ENCODE results near the gene SLC25A22.

The SLC25A22 gene

DNA sequence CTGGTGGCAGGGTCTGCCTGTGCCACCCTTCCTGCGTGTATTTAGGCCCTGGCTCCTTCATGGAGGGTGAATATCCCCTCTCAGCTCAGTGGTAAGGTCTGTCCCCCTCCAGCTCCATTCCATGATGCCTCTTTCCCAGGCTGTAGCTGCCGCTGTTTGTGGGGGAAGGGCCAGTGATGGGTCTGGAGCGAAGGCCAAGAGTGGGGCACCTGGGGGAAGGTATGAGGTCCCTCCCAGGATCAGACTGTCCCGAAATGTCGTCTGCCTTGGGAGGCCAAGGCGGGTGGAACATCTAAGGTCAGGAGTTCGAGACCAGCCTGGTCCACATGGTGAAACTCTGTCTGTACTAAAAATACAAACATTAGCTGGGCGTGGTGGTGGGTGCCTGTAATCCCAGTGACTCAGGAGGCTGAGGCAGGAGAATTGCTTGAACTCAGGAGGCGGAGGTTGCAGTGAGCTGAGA lies 35.8 kb upstream of the SLC25A22 start:
- DNase-seq (ENCODE audit: low spot score): no peak

DNA sequence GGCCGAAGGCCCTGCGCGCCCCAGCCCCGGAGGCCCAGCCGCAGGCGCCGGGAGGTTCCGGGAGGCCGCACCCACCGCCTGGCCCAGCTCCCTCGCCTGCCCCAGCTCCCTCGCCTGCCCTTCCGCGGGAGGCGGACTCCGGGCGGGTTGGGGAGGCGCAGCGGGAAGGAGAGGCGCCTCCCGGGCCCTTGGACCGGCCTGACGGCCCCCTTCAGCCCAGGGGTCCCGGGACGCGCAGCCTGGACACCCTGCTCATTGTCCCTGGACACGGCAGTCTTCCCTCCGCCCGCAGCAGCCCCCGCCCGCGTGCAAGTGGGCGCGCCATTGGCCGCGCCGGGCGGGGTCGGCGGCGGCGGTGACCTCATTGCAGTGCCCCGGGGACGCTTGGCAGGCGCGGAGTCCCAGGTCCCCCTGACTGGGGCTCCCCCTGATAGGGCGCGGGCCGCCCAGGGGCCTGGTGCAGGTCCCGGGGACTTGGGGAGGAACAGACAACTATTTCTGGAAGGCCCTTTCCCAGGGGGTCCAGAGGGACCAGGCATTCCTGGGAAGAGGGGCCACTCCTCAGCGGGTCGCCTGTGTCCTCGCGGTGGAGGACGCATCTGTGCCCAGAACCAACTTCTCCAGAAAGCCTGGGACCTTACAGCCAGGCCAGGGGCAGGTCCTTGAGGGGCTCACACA lies 35.2 kb upstream of the SLC25A22 start:
- DNase-seq (ENCODE audit: low spot score): peak; percentile 55

DNA sequence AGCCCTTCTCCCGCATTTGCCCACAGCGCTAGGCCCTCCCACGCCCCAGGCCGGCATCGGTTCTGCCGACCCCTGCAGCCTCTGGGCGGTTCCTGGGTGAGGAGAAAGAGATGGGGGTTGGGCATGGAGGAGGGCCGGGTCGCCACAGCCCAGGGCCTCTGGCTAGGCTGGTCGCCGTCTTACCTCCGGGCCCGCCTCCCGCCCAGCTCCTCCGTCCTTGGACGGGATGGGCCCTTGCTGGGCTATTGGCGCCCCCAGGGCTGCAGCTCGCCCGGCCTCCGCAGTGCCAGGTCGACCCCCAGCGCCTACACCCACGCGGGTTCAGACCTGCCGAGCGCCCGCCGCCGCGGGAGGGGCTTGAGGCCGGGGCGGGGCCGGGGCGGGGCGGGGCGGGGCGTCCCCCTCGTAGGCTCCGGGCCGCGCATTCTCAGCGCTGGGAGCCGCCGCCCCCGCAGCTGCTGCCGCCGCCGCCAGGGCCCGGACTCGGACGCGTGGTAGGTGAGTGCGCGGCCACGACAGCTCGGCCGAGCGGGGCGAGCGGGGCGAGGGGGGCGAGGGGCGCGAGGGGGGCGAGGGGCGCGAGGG lies 34.5 kb upstream of the SLC25A22 start, which contains the start of gene CD151:
Gene CD151, plus strand, starts transcription at position 424 of the 585 bp plus-strand sequence. CDS start 3,118 bp downstream, outside the sequence.
- peak; percentile 76 for DNase-seq (ENCODE audit: low spot score)

DNA sequence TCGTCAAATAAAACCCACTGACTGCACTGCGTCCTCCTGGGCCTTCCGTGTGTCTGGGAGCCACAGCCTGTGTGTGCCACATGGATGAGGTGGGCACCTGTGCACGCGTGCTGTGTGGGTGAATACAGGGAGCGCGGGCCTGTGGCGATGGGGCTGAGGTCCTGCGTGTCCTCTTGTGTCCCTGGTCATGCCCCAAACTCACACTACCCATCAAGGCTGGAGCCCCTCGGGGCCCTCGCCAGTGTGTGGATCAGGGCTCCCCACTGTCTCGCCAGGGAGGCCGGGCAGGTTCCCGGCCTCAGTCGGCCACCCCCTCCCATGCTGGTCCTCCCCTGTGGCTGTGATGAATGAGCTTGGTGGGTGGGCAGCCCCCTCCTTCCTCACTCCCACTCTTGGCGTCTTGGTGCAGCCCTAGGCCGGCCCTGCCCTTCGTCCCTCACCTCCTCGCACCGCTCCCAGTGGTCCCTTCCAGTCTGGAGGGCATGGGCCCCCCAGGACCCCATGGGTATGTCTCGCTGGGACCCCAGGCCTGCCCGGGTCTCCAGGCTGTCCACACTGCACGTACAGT lies 34.0 kb upstream of the SLC25A22 start:
- no peak for DNase-seq (ENCODE audit: low spot score)

DNA sequence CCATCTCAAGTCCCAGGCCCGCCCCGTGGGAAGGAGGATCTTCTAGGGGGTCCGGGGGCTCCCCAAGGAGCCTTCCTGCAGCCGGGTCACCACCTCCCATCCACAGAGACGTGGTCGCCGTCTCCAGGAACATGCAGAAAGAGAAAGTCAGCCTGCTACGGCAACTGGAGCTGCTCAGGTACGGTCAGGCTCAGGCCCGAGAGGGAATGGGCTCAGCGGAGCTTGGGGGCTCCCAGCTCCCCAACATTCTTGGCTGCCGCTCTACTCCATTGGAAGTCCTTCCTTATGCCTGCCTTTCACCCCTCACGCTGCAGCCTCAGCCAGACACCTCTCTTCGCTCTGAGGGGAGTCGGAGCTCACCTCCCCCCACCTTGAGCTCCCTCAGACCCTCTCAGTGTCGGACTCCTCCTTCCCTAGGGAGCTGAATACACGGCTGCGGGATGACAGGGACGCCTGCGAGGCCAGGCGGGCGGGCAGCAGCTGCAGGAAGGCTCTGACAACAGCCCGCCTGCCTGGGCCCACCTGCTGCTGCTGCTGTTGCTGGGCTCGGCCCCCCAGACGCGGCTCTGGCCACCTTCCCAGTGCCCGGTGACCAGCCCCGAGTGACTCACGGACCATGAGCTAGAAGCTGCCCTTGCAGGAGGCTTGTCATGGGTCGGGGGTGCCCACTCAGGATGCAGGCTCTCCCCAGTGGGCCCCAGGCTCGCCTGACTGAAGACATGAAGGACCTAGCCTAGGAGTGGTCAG lies 33.2 kb upstream of the SLC25A22 start:
- DNase-seq (ENCODE audit: low spot score): no peak

DNA sequence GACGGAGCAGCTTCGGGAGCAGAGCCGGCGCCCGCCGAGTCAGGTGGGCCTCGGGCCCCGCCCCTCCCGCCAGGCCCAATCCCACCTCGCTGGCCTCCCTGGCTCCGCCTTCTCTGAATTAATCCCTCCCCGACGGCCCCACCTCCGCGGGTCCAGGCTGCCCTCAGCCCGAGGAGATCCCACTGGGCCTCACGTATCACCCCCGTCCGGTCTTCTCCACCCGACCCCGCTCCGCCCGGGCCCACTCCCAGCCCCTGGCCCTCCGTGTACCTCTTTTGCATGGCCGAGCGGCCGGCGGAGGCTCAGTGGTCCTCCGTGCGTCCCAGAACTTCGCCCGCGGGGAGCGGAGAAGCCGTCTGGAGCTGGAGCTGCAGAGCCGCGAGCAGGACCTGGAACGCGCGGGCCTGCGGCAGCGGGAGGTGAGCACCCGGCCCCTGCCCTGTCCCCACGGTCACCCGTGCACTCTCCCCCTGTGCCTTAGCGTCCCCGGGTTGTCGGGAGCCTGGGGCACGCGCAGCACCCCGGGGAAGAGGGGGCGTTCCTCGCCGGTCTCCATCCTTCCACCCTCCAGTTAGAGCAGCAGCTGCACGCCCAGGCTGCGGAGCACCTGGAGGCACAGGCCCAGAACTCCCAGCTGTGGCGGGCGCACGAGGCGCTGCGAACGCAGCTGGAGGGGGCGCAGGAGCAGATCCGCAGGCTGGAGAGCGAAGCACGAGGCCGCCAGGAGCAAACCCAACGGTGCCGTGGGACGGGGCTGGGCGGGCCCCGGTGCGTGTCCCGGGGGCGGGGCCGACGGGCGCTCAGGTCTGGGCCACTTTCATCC lies 32.4 kb upstream of the SLC25A22 start:
- DNase-seq (ENCODE audit: low spot score): peak; percentile 68

DNA sequence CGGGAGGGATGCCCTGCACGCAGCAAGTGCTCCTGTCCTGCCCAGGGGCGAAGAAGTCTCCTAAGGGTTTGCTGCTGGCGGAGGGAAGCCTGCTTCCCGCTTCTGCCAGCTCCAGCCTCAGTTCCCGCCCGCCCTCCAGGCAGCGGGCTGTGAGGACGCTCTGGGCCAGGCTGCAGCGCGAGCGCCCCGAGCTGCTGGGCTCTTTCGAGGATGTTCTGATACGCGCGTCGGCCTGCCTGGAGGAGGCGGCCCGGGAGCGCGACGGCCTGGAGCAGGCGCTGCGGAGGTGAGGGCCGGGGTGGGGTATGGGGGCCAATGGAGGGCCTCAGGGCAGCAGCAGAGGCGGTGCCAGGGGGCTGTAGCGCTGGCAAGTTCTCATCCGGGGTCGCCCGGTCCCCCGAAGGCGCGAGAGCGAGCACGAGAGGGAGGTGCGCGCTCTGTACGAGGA lies 31.8 kb upstream of the SLC25A22 start:
- no peak for DNase-seq (ENCODE audit: low spot score)

DNA sequence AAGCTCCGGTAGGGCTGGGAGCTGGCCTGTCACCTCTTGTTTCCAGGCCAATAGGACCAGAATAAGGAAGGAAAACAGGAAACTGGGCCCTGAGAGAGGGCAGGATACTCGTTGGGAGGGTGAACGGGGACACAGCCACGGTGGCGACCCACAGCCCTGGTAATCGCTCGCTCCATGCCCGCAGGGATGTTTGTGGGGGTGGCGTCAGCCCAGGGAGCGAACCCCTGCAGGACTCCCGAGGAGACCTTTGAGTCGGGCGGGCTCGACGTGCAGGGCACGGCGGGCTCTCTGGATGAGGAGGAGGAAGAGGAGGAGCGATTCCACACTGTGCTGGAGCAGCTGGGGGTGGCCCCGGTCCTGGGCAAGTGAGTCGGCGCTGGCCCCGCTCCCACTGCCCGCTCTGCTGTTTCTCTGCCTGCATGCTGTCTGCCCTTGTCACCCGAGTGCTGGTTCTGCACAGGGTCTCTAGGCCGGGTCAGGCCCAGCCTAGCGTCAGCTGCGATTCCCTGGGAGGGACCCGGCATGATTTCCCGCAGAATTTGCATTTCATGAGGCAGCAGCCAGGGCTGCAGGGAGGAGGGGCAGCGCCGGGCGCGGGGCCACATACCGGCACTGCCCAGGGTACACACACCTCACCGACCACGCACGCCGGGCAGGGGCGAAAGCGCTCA lies 31.2 kb upstream of the SLC25A22 start:
- no peak for DNase-seq (ENCODE audit: low spot score)

DNA sequence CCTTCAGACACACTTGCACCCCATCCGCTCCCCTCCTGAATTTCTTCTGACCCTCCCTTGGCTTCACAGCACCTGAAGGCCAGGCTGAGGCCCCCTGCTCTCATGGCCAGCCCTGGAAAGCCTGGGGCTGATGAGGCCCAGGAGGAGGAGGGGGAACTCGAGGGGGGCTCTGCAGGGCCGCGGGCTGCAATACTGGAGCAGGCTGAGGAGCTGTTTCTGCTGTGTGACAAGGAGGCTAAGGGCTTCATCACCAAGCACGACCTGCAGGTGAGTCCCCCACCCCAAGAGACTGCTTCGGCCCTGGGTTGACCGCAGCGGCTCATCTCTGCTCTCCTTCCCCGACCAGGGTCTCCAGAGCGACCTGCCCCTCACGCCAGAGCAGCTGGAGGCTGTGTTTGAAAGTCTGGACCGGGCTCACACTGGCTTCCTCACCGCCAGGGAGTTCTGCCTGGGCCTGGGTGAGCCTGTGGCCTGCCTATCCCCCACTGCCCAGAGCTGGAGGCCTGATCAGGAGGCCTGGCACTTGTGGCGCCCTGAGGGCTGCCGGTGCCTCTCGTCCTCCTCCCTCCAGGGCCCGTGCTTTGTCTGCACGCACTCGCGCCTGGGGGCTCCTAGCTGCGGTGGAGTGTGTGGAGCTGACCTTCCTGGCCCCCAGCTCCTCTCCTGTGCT lies 30.6 kb upstream of the SLC25A22 start:
- DNase-seq (ENCODE audit: low spot score): no peak

DNA sequence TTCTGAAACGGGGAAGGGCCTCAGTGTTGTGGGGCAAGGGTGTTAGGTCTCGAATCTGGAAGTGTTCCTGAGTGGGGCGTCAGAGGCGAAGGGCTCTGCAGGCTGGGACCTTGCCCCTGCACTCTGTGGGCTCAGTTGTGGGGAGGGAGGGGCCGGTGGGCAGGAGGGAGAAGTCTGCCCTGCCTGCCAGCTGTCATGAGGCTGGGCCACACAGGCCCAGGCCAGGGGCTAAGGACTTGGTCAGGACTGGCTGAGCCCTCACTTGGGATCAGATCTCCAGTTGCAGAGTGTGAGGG lies 29.8 kb upstream of the SLC25A22 start, which contains the start of gene CRACR2B:
Gene CRACR2B, plus strand, starts transcription at position 23 of the 296 bp plus-strand sequence. CDS start 689 bp downstream, outside the sequence.
- DNase-seq (ENCODE audit: low spot score): no peak

DNA sequence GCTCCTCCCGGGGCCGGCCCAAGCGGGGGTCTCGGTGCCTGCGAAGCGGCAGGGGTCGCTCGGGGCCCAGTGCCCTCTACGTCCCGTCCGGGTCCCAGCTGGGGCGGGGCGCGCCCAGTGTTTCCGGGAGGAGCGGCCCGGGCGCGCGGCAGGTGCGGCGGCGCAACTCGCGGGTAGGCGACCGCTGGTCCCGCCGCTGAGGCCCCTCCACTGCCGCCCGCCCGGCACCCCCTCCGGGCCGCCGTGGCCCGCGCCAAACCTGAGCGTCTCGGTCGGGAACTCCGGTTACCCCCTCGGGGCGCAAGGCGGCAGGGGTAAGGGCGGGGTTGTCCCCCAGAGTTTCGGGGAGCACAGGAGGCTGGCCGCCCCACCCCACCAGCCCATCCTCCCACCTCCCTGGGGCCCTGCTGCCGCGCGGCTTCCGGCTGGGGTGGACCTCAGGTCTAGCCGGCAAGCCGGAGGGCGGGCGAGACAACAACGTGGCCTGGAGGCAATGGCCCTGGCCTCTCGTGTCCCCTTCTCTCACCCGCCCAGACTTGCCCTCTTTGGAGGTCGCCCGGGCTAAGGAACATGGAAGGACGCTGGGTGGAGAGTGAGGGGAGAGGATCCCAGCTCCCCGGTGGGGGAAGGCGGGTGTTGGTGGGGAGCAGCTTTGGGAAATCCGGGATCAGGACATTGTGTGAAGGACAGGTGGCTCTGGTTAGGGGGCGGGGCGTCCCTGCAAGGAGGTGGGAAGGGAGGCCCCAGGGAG lies 29.2 kb upstream of the SLC25A22 start:
- no peak for DNase-seq (ENCODE audit: low spot score)

DNA sequence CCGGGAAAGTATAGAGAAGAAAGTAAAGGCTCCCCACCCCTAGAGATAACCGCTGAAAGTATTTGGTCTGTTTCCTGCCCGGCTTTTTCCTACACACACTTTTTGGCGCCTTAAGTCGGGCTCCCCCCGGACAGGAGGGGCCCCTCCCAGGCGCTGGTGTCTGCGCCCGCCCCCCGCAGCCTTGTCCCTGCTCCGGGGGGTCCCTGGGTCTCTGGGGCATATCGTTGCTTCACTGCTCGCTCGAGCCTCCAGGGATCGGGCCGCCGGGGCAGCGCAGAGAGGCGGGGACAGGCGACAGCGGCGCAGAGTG lies 28.7 kb upstream of the SLC25A22 start:
- no peak for DNase-seq (ENCODE audit: low spot score)

DNA sequence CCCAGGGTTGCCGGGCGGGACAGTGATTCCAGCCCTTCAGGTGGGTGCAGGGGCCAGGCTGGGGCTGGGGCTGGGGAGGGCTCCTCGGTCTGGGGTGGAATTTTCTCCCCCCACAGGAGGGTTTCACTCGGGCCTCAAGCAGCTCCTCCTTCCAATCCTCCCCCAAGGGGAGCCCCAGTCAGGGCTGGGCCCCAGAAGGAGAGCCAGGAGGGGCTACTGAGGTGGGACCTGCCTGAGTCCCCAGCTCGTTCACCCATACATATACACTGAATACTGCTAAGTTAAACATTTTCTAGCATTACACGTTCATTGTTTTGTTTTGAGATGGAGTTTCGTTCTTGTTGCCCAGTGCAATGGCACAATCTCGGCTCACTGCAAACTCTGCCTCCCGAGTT lies 28.1 kb upstream of the SLC25A22 start:
- no peak for DNase-seq (ENCODE audit: low spot score)

DNA sequence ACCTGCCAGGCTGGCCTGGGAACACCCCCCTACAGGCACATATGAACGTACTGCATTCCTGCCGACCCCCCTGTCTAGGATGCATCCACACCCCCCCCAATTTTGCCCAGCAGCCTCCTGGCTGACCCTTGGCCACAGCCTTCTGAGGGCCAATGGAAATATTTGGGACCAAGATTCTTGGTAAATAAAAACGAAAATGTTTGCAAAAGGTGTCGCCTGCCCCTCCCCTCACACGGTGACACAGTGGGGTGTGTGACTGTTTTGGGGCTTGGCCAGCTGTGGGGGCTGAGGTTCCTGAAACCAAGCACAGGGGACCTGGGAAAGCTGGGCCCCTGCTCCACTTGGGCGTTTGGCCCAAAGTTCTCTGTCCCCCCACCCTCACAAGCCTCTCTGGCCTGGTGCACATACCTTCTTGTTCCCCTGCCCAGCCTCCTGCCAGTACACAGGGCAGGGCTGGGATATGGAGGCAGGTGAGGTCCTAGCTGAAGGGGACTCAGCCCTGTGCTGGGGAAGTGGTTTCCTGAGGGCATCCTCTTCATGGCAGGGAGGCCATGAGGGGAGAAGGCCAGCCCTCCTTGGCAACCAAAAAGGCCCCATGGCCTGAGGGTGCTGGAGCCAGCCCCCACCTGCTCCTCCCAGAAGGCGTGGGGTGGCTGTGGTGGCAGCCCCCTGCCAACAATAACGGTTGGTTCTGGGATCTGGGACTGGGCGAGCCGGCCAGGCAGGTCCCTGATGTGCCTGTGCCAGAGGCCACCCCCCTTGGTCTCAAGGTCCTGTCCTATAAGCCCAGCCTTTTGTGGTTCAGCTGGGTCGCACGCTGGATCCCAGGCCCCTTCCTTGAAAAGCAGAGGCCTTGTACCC lies 27.5 kb upstream of the SLC25A22 start:
- DNase-seq (ENCODE audit: low spot score): no peak

DNA sequence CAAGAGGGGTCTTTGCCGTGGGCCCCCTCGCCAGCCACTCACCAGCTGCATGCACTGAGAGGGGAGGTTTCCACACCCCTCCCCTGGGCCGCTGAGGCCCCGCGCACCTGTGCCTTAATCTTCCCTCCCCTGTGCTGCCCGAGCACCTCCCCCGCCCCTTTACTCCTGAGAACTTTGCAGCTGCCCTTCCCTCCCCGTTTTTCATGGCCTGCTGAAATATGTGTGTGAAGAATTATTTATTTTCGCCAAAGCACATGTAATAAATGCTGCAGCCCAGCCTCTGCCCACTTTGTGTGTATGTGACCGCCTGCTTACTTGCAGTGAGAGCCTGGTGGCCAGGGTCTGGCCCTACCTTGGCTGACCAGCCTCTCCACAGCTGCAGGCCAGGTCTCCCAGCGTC lies 26.9 kb upstream of the SLC25A22 start:
- no peak for DNase-seq (ENCODE audit: low spot score)

DNA sequence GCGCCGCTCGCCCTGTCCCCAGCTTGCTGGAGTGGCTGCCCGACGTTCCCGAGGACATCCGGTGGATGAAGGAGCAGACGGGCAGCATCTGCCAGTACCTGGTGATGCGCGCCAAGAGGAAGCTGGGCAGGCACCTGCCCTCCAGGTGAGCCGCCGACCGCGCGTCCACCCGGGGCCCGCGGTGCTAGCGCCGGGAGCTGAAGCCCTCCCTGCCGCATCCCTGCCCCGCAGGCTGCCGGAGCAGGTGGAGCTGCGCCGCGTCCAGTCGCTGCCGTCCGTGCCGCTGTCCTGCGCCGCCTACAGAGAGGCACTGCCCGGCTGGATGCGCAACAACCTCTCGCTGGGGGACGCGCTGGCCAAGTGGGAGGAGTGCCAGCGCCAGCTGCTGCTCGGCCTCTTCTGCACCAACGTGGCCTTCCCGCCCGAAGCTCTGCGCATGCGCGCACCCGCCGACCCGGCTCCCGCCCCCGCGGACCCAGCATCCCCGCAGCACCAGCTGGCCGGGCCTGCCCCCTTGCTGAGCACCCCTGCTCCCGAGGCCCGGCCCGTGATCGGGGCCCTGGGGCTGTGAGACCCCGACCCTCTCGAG lies 26.3 kb upstream of the SLC25A22 start:
- no peak for DNase-seq (ENCODE audit: low spot score)

DNA sequence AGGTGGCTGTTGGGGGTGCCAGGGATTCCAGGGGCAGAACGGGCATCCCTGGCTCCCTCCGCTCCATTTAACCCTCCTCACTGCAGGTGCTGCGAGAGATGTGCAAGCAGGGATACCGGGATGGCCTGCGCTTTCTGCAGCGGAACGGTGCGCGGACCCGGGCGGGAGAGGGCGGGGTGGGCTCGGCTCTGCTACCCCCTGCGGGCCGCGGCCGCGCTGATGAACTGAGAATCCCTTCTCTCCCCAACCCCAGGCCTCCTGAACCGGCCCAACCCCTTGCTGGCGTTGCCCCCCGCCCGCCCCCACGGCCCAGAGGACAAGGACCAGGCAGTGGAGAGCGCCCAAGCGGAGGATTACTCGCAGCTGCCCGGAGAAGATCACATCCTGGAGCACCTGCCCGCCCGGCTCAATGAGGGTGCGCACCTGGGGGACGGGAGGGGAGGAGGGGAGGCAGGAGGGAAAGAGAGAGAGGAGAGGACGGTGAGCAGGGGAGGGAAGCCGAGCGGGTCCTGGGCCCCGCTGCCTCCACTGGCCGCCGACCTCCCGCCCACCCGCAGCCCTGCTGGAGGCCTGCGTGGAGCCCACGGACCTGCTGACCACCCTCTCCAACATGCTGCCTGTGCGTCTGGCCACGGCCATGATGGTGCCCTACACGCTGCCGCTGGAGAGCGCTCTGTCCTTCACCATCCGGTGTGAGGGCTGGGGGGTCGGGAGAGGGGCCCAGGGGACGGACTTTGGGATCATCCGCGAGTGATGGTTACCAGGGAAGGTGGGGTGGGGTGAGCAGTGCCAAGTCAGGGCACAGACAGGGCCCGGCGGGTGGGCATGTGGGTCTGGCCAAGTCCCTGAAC lies 25.6 kb upstream of the SLC25A22 start:
- DNase-seq (ENCODE audit: low spot score): no peak

All from AG08395 (cell line).